GM13977 (cell line): ENCODE measurements around the gene RRBP1.

Source experiments
- DNase-seq: peaks from one replicate; pipeline ENCODE4 v3.0.0; 2012; ENCODE audit warnings: low spot score
- CTCF ChIP-seq: IDR thresholded peaks from 2 replicates; pipeline ENCODE4 v1.5.1; 2012; ENCODE audit warnings: mild to moderate bottlenecking, control low read depth; ENCODE audit not compliant: insufficient read depth; ENCODE audit errors: extremely low read depth, missing control alignments
- in situ Hi-C: fragments of 300-500 bp; cut with MboI; formaldehyde crosslinking; loops from one replicate; pipeline ENCODE4 v1.12.0; 2022; ENCODE audit warnings: low sequenced_read_pairs, low pct_unique_long_range_greater_than_20kb, mixed read lengths, inconsistent platforms; ENCODE audit not compliant: unreplicated experiment

RRBP1 gene

GRCh38 chr20:17679941-17680835 lies 1.9 kb downstream of the RRBP1 start:
- in situ Hi-C loops: loop anchor here (25.0 kb wide), 1 partner anchor 207 kb away; no protein-coding TSS in a partner anchor
- no peak for TF ChIP-seq CTCF

GRCh38 chr20:17678886-17679285 lies 3.2 kb downstream of the RRBP1 start:
- in situ Hi-C loops: loop anchor here (25.0 kb wide), 1 partner anchor 208 kb away; no protein-coding TSS in a partner anchor
- no peak for TF ChIP-seq CTCF
- no peak for DNase-seq

More at GRCh38 chr20:17679941-17680835, 1.9 kb downstream of the RRBP1 start:
- no peak for DNase-seq

- in situ Hi-C loops: loop anchor here (25.0 kb wide), 1 partner anchor 209 kb away; no protein-coding TSS in a partner anchor
- TF ChIP-seq CTCF: no peak
- DNase-seq: no peak
Measured at GRCh38 chr20:17678295-17678694, 3.7 kb downstream of the RRBP1 start.

- no peak for DNase-seq
- in situ Hi-C loops: loop anchor here (25.0 kb wide), 1 partner anchor 210 kb away; no protein-coding TSS in a partner anchor
- no peak for TF ChIP-seq CTCF
Measured at GRCh38 chr20:17676942-17677341, 5.1 kb downstream of the RRBP1 start.

DNA sequence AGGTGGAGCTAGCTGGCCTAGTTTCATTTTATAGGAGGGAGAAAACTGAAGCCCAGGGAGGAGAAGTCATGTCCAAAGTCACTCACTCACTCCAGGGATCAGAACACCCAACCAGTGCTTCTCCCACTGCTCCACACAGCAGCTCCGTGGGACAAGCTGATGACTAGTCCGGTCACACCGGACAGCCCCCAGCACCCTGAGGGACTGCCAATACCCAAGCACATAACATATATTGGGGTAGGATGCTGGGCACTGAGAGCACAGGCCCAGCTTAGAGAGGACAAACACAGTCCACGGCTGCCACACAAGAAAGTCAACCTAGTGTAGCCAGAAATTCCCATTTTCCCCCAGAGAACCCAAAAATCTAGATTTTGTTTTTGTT lies 5.7 kb downstream of the RRBP1 start:
- in situ Hi-C loops: loop anchor here (25.0 kb wide), 1 partner anchor 211 kb away; no protein-coding TSS in a partner anchor
- TF ChIP-seq CTCF: no peak
- DNase-seq: no peak

GRCh38 chr20:17675519-17676377 lies 6.3 kb downstream of the RRBP1 start:
- in situ Hi-C loops: loop anchor here (25.0 kb wide), 1 partner anchor 212 kb away; no protein-coding TSS in a partner anchor
- no peak for DNase-seq
- TF ChIP-seq CTCF: no peak
